ENCODE measurements around the gene PIK3CA.

GRCh38 chr3:179174898-179175297 is 26.7 kb downstream of the PIK3CA start:
- TF ChIP-seq CTCF (IDR thresholded peaks at IDR 0.05) = no peak
- no peak for TF ChIP-seq POLR2A (IDR thresholded peaks at IDR 0.05)
